ENCODE measurements around the gene SGMS2.

DNA sequence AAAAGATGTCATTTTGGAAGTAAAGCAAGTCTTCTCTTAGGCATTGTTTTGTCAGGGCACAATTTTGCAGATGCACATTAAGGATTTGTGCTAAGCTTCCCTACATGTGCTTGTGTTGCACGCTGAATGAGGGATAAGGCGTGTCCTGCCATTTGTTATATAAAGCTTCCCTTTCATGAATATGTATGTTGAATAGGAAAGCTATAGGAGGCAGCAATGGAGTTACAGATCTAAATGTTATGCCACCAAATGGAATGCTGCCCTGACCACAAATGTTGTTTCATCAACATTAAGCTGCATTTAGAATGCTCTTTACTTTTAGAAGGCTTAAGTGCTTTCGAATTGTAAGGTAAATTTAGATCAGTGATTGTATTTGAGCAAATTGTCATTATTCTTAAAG is 20.9 kb downstream of the SGMS2 start:
- TF ChIP-seq, protein P1, sequence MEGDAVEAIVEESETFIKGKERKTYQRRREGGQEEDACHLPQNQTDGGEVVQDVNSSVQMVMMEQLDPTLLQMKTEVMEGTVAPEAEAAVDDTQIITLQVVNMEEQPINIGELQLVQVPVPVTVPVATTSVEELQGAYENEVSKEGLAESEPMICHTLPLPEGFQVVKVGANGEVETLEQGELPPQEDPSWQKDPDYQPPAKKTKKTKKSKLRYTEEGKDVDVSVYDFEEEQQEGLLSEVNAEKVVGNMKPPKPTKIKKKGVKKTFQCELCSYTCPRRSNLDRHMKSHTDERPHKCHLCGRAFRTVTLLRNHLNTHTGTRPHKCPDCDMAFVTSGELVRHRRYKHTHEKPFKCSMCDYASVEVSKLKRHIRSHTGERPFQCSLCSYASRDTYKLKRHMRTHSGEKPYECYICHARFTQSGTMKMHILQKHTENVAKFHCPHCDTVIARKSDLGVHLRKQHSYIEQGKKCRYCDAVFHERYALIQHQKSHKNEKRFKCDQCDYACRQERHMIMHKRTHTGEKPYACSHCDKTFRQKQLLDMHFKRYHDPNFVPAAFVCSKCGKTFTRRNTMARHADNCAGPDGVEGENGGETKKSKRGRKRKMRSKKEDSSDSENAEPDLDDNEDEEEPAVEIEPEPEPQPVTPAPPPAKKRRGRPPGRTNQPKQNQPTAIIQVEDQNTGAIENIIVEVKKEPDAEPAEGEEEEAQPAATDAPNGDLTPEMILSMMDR (IDR thresholded peaks at IDR 0.05) = no peak
- TF ChIP-seq, protein P2, sequence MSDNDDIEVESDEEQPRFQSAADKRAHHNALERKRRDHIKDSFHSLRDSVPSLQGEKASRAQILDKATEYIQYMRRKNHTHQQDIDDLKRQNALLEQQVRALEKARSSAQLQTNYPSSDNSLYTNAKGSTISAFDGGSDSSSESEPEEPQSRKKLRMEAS (CRISPR knock-in tag; IDR thresholded peaks at IDR 0.05) = no peak
- TF ChIP-seq, protein P3, sequence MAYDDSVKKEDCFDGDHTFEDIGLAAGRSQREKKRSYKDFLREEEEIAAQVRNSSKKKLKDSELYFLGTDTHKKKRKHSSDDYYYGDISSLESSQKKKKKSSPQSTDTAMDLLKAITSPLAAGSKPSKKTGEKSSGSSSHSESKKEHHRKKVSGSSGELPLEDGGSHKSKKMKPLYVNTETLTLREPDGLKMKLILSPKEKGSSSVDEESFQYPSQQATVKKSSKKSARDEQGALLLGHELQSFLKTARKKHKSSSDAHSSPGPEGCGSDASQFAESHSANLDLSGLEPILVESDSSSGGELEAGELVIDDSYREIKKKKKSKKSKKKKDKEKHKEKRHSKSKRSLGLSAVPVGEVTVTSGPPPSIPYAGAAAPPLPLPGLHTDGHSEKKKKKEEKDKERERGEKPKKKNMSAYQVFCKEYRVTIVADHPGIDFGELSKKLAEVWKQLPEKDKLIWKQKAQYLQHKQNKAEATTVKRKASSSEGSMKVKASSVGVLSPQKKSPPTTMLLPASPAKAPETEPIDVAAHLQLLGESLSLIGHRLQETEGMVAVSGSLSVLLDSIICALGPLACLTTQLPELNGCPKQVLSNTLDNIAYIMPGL (CRISPR knock-in tag; IDR thresholded peaks at IDR 0.05) = no peak
- TF ChIP-seq, protein P4, sequence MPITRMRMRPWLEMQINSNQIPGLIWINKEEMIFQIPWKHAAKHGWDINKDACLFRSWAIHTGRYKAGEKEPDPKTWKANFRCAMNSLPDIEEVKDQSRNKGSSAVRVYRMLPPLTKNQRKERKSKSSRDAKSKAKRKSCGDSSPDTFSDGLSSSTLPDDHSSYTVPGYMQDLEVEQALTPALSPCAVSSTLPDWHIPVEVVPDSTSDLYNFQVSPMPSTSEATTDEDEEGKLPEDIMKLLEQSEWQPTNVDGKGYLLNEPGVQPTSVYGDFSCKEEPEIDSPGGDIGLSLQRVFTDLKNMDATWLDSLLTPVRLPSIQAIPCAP (CRISPR knock-in tag; IDR thresholded peaks at IDR 0.05) = no peak
- no peak for TF ChIP-seq TCF7 (CRISPR knock-in tag; IDR thresholded peaks at IDR 0.05; ENCODE audit: low read depth)
- TF ChIP-seq TEAD4 (CRISPR knock-in tag; IDR thresholded peaks at IDR 0.05) = no peak
- TF ChIP-seq ESRRA (CRISPR knock-in tag; IDR thresholded peaks at IDR 0.05; ENCODE audit: borderline replicate concordance) = no peak
- TF ChIP-seq ZNF263 (CRISPR knock-in tag; IDR thresholded peaks at IDR 0.05; ENCODE audit: low read depth) = no peak
- TF ChIP-seq ZNF219 (CRISPR knock-in tag; IDR thresholded peaks at IDR 0.05; ENCODE audit: borderline replicate concordance) = no peak
